GM12801 (cell line): ENCODE results near the gene CNGA4.

Experiments
- CTCF ChIP-seq: IDR thresholded peaks from one replicate; pipeline ENCODE4 v1.5.1; 2011; ENCODE audit warnings: control low read depth; ENCODE audit not compliant: insufficient read length; ENCODE audit errors: extremely low read depth

Gene CNGA4

GRCh38 chr11:6263662-6264061 lies 24.8 kb downstream of the CNGA4 start:
- no peak for TF ChIP-seq CTCF

- no peak for TF ChIP-seq CTCF
These were observed 29.9 kb downstream of the CNGA4 start for GRCh38 chr11:6268820-6269219.

- no peak for TF ChIP-seq CTCF
These were observed 31.1 kb downstream of the CNGA4 start for GRCh38 chr11:6269994-6270393.

- no peak for TF ChIP-seq CTCF
These were observed 31.8 kb downstream of the CNGA4 start for GRCh38 chr11:6270584-6271246.

- TF ChIP-seq CTCF = no peak
These were observed 32.7 kb downstream of the CNGA4 start for GRCh38 chr11:6271598-6271997.

GRCh38 chr11:6273188-6273587 lies 34.3 kb downstream of the CNGA4 start:
- no peak for TF ChIP-seq CTCF

GRCh38 chr11:6283453-6284023 lies 44.6 kb downstream of the CNGA4 start:
- no peak for TF ChIP-seq CTCF
